ENCODE measurements around the gene PROSER1.
"Not testable (repeated sequence)": the region's sequence is repeated elsewhere in the genome, so short reads cannot be mapped to it uniquely, and the experiment has no call there.

PROSER1 gene

GRCh38 chr13:39037880-39038568 lies at the start of gene PROSER1, which contains the start of gene NHLRC3:
Gene PROSER1, minus strand, starts transcription at chr13:39038089. Its CDS starts 847 bp downstream, at chr13:39037242.
Gene NHLRC3, plus strand, starts transcription at chr13:39038456. Its CDS starts 184 bp downstream, at chr13:39038640.
- peak; percentile 90 for DNase-seq

- not testable (repeated sequence) for DNase-seq
These were observed 48.5 kb upstream of the PROSER1 start for GRCh38 chr13:39086251-39086945.

- no peak for DNase-seq
These were observed 36.1 kb upstream of the PROSER1 start for GRCh38 chr13:39073983-39074382.

- DNase-seq, result no peak
These were observed 35.0 kb upstream of the PROSER1 start for GRCh38 chr13:39072842-39073241.

GRCh38 chr13:39062004-39062403 lies 24.1 kb upstream of the PROSER1 start:
- DNase-seq, result no peak

- no peak for DNase-seq
These were observed 20.2 kb upstream of the PROSER1 start for GRCh38 chr13:39058040-39058439.

GRCh38 chr13:39056018-39056417 lies 18.1 kb upstream of the PROSER1 start:
- DNase-seq, result no peak

- no peak for DNase-seq
These were observed 16.2 kb upstream of the PROSER1 start for GRCh38 chr13:39054112-39054511.

GRCh38 chr13:39052944-39053343 lies 15.1 kb upstream of the PROSER1 start:
- peak; percentile 43 for DNase-seq

- DNase-seq, result peak; percentile 33
These were observed 13.3 kb upstream of the PROSER1 start for GRCh38 chr13:39051157-39051556.

- DNase-seq, result no peak
These were observed 11.4 kb upstream of the PROSER1 start for GRCh38 chr13:39049274-39049673.

- no peak for DNase-seq
These were observed 10.9 kb upstream of the PROSER1 start for GRCh38 chr13:39048806-39049205.

- no peak for DNase-seq
These were observed 9.7 kb upstream of the PROSER1 start for GRCh38 chr13:39047560-39047959.

GRCh38 chr13:39044536-39044935 lies 6.6 kb upstream of the PROSER1 start:
- no peak for DNase-seq

GRCh38 chr13:39040206-39040605 lies 2.3 kb upstream of the PROSER1 start:
- DNase-seq, result no peak

- DNase-seq, result no peak
These were observed 1.2 kb upstream of the PROSER1 start for GRCh38 chr13:39039041-39039440.

- DNase-seq, result no peak
These were observed 711 bp upstream of the PROSER1 start for GRCh38 chr13:39038569-39039030.

GRCh38 chr13:39037410-39037879 lies 444 bp downstream of the PROSER1 start:
- DNase-seq, result no peak

GRCh38 chr13:39036212-39036611 lies 1.7 kb downstream of the PROSER1 start:
- DNase-seq, result no peak

GRCh38 chr13:39035799-39036198 lies 2.1 kb downstream of the PROSER1 start:
- DNase-seq, result no peak

GRCh38 chr13:39035204-39035603 lies 2.7 kb downstream of the PROSER1 start:
- DNase-seq, result no peak

GRCh38 chr13:39034085-39034484 lies 3.8 kb downstream of the PROSER1 start:
- DNase-seq, result no peak

GRCh38 chr13:39032150-39032549 lies 5.7 kb downstream of the PROSER1 start:
- DNase-seq, result no peak

- DNase-seq, result peak; percentile 7
These were observed 12.5 kb downstream of the PROSER1 start for GRCh38 chr13:39025433-39025839.

All from NCI-H345 (cell line).